HepG2 (cell line): ENCODE data around the gene TMEM214. TPM values are rescaled to one million over a fixed set of nuclear protein-coding genes. Genes with fewer than 3 reads are reported as not detected.

Experiments
- ATAC-seq: fragments of 200-7000 bp; cut with Tn5 transposase; 3 replicates; pipeline ENCODE4 v1.9.1; 2020; ENCODE audit warnings: mild to moderate bottlenecking, moderate library complexity
- BruUV-seq: library from RNA; stranded (reverse); fragments of 400-500 nt; replicated peaks from 2 replicates; lab custom pipeline; 2021; lab: Mats Ljungman, UMichigan
- CTCF ChIA-PET: fragments of 300-600 bp; formaldehyde crosslinking; extraction: SDS; loops from one replicate; lab custom pipeline; 2021; ENCODE audit warnings: low total read pairs, inconsistent platforms, low intra/inter-chr PET ratio; lab: Yijun Ruan, JAX
- POLR2A ChIA-PET: fragments of 350-600 bp; sonication (Branson Sonifier 250); formaldehyde crosslinking; loops from one replicate; lab custom pipeline; 2020; ENCODE audit warnings: antibody characterized with exemption, inconsistent platforms; lab: Yijun Ruan, JAX
- DNase-seq: peaks from one replicate; pipeline ENCODE4 v3.0.0-alpha.2; 2015; ENCODE audit warnings: low spot score
- FAIRE-seq: peaks from 3 replicates; lab custom pipeline; 2011; peaks lifted over from hg19 to GRCh38; lab: Jason Lieb, UNC
- H2AFZ ChIP-seq: one replicate; pipeline ENCODE4 v1.6.1; 2011; ENCODE audit warnings: low read length, inconsistent platforms
- H3K27ac ChIP-seq: fragments of 300-600 bp; 3 replicates; pipeline ENCODE4 v1.8.0; 2011; ENCODE audit warnings: mixed run types, mild to moderate bottlenecking, mixed read lengths, low read length, inconsistent platforms; ENCODE audit not compliant: insufficient read depth; ENCODE audit errors: extremely low read length
- H3K27me3 ChIP-seq, 2 experiments: fragments of 200-600 bp in 1 of 2; 2 replicates in 1 of 2; 3 replicates in 1 of 2; pipeline versions ENCODE4 v1.6.0 to v1.8.0; 2011; ENCODE audit warnings: low read length in 2 of 2, mild to moderate bottlenecking in 2 of 2, moderate library complexity in 2 of 2, inconsistent platforms in 1 of 2; ENCODE audit not compliant: insufficient read depth in 2 of 2, control insufficient read depth in 1 of 2
- H3K36me3 ChIP-seq, 2 experiments: fragments of 200-600 bp in 1 of 2; replicated peaks in 1 of 2; 2 replicates in 1 of 2; 3 replicates in 1 of 2; pipeline versions ENCODE4 v1.5.1 to v1.8.0; 2011; ENCODE audit warnings: low read length in 2 of 2, inconsistent platforms in 1 of 2; ENCODE audit not compliant: insufficient read depth in 2 of 2, control insufficient read depth in 1 of 2
- H3K4me1 ChIP-seq: 2 replicates; pipeline ENCODE4 v1.5.1; 2012; ENCODE audit warnings: low read length, inconsistent platforms; ENCODE audit not compliant: insufficient read depth
- H3K4me2 ChIP-seq: 2 replicates; pipeline ENCODE4 v1.6.0; 2011; ENCODE audit warnings: low read depth, low read length, inconsistent platforms
- H3K4me3 ChIP-seq, 3 experiments: fragments of 200-600 bp in 1 of 3; sonication (generic), shearing (Covaris generic) in 1 of 3; replicated peaks in 1 of 3; 2 replicates each; pipeline ENCODE4 v1.5.1; 2011 to 2016; ENCODE audit warnings: low read length in 3 of 3, inconsistent platforms in 2 of 3, low read depth in 2 of 3, mild to moderate bottlenecking in 2 of 3, control low read depth in 1 of 3, mixed read lengths in 1 of 3; ENCODE audit not compliant: insufficient read depth in 1 of 3
- H3K79me2 ChIP-seq: one replicate; pipeline ENCODE4 v1.6.1; 2011; ENCODE audit warnings: low read length, inconsistent platforms; ENCODE audit not compliant: insufficient read depth
- H3K9ac ChIP-seq: 2 replicates; pipeline ENCODE4 v1.6.0; 2011; ENCODE audit warnings: mild to moderate bottlenecking, low read depth, low read length, inconsistent platforms; ENCODE audit not compliant: insufficient read depth
- H3K9me3 ChIP-seq: 2 replicates; pipeline ENCODE4 v1.5.1; 2012; ENCODE audit warnings: mild to moderate bottlenecking, low read length
- H4K20me1 ChIP-seq: 2 replicates; pipeline ENCODE4 v1.6.0; 2011; ENCODE audit warnings: inconsistent platforms, mild to moderate bottlenecking, low read length, moderate library complexity; ENCODE audit not compliant: insufficient read depth
- DRAP1 ChIP-seq: IDR thresholded peaks from 2 replicates; pipeline ENCODE4 v1.6.1; 2016; ENCODE audit warnings: missing genetic modification reagents, missing compliant biosample characterization
- IRF9 ChIP-seq: sonication (generic); formaldehyde crosslinking; IDR thresholded peaks from 2 replicates; pipeline ENCODE4 v1.8.0; 2022; ENCODE audit warnings: missing genetic modification reagents, mild to moderate bottlenecking, borderline replicate concordance
- MAFK ChIP-seq, 2 experiments: IDR thresholded peaks in 1 of 2; conservative IDR thresholded peaks in 1 of 2; 2 replicates each; pipeline ENCODE4 v1.6.1; 2011; ENCODE audit warnings: improper control_type of control experiment in 2 of 2, low read length in 2 of 2
- MBD4 ChIP-seq: IDR thresholded peaks from 2 replicates; pipeline ENCODE4 v1.6.1; 2012; ENCODE audit warnings: low read length, inconsistent platforms, borderline replicate concordance
- MED1 ChIP-seq: sonication (generic); formaldehyde crosslinking; IDR thresholded peaks from 2 replicates; pipeline ENCODE4 v1.4.0; 2020; ENCODE audit warnings: missing genetic modification reagents
- NFRKB ChIP-seq: fragments of 450-650 bp; IDR thresholded peaks from 2 replicates; pipeline ENCODE4 v1.6.1; 2017
- NPAS2 ChIP-seq: sonication (generic); formaldehyde crosslinking; IDR thresholded peaks from 2 replicates; pipeline ENCODE4 v1.8.0; 2022; ENCODE audit warnings: mild to moderate bottlenecking, missing genetic modification reagents, borderline replicate concordance
- RCOR2 ChIP-seq: IDR thresholded peaks from 2 replicates; pipeline ENCODE4 v1.6.1; 2016; ENCODE audit warnings: missing biosample characterization, missing genetic modification reagents
- REXO4 ChIP-seq: sonication (generic); formaldehyde crosslinking; IDR thresholded peaks from 2 replicates; pipeline ENCODE4 v1.8.0; 2022; ENCODE audit warnings: missing genetic modification reagents, mild to moderate bottlenecking, borderline replicate concordance
- SALL1 ChIP-seq: sonication (generic); formaldehyde crosslinking; IDR thresholded peaks from 2 replicates; pipeline ENCODE4 v1.8.0; 2022; ENCODE audit warnings: mild to moderate bottlenecking, missing genetic modification reagents
- SCMH1 ChIP-seq: sonication (generic); formaldehyde crosslinking; IDR thresholded peaks from 2 replicates; pipeline ENCODE4 v1.9.0; 2021; ENCODE audit warnings: missing genetic modification reagents, mild to moderate bottlenecking, borderline replicate concordance
- SMAD3 ChIP-seq: sonication (generic); formaldehyde crosslinking; IDR thresholded peaks from 2 replicates; pipeline ENCODE4 v1.4.0; 2020; ENCODE audit warnings: missing genetic modification reagents
- TARDBP ChIP-seq: sonication (generic); formaldehyde crosslinking; IDR thresholded peaks from 2 replicates; pipeline ENCODE4 v1.8.0; 2022; ENCODE audit warnings: mild to moderate bottlenecking, missing genetic modification reagents
- TCF7L2 ChIP-seq: IDR thresholded peaks from 2 replicates; pipeline ENCODE4 v1.6.1; 2011; ENCODE audit warnings: mild to moderate bottlenecking, low read depth, low read length, moderate library complexity
- XRCC5 ChIP-seq: fragments of 200-400 bp; formaldehyde crosslinking; optimal IDR thresholded peaks from 2 replicates; pipeline ENCODE3; 2017; ENCODE audit warnings: mild to moderate bottlenecking, low read length
- ZBTB38 ChIP-seq: sonication (generic); formaldehyde crosslinking; IDR thresholded peaks from 2 replicates; pipeline ENCODE4 v1.5.1; 2020; ENCODE audit warnings: mild to moderate bottlenecking, missing genetic modification reagents
- ZNF12 ChIP-seq: sonication (generic); formaldehyde crosslinking; IDR thresholded peaks from 2 replicates; pipeline ENCODE4 v1.5.0; 2020; ENCODE audit warnings: missing genetic modification reagents
- ZNF160 ChIP-seq: sonication (generic); formaldehyde crosslinking; IDR thresholded peaks from 2 replicates; pipeline ENCODE4 v1.8.0; 2022; ENCODE audit warnings: mild to moderate bottlenecking, inconsistent platforms, missing genetic modification reagents
- ZNF354B ChIP-seq: sonication (generic); formaldehyde crosslinking; IDR thresholded peaks from 2 replicates; pipeline ENCODE4 v1.8.0; 2022; ENCODE audit warnings: mild to moderate bottlenecking, missing genetic modification reagents
- ZNF414 ChIP-seq: sonication (generic); formaldehyde crosslinking; IDR thresholded peaks from 2 replicates; pipeline ENCODE4 v1.5.0; 2020; ENCODE audit warnings: missing genetic modification reagents
- ZNF460 ChIP-seq: sonication (generic); formaldehyde crosslinking; IDR thresholded peaks from 2 replicates; pipeline ENCODE4 v1.5.1; 2020; ENCODE audit warnings: missing genetic modification reagents, mild to moderate bottlenecking, borderline replicate concordance
- ZNF605 ChIP-seq: sonication (generic); formaldehyde crosslinking; IDR thresholded peaks from 2 replicates; pipeline ENCODE4 v1.8.0; 2022; ENCODE audit warnings: mild to moderate bottlenecking, missing genetic modification reagents
- ZNF780A ChIP-seq: sonication (generic); formaldehyde crosslinking; IDR thresholded peaks from 2 replicates; pipeline ENCODE4 v1.8.0; 2022; ENCODE audit warnings: mild to moderate bottlenecking, missing genetic modification reagents, moderate library complexity
- ZNF788 ChIP-seq: sonication (generic); formaldehyde crosslinking; IDR thresholded peaks from 2 replicates; pipeline ENCODE4 v1.5.0; 2020; ENCODE audit warnings: mild to moderate bottlenecking, missing genetic modification reagents, borderline replicate concordance
- ZNF891 ChIP-seq: sonication (generic); formaldehyde crosslinking; IDR thresholded peaks from 2 replicates; pipeline ENCODE4 v1.5.0; 2020; ENCODE audit warnings: mild to moderate bottlenecking, missing genetic modification reagents
- WGBS: methylation state at CpG from one replicate; pipeline ENCODE4 v1.1.6; 2017; ENCODE audit warnings: low lambda C conversion rate; 5-methylcytosine and 5-hydroxymethylcytosine counted together
- in situ Hi-C: cut with HindIII; loops from 2 replicates; pipeline ENCODE4 v1.10.0; 2017; ENCODE audit warnings: low pct_unique_long_range_greater_than_20kb; ENCODE audit not compliant: extremely low pct_ligation_motif_present
- intact Hi-C: fragments of 100-400 bp; cut with micrococcal nuclease; formaldehyde crosslinking; loops from one replicate; pipeline ENCODE4 v1.10.0; 2022; ENCODE audit not compliant: unreplicated experiment
- polyA plus RNA-seq, 8 experiments: library from polyadenylated mRNA; depleted of rRNA in 3 of 8; stranded (reverse) in 7 of 8; unstranded in 1 of 8; fragments of >200 nt; fragmentation: Illumina TruSeq in 4 of 8; extraction: Trizol in 4 of 8; gene quantifications; 2 replicates each; pipeline versions ENCODE4 v1.2.1 to v1.2.3, GENCODE V29; 2011 to 2016; ENCODE audit warnings: low read depth in 4 of 8, missing spikeins in 1 of 8, mixed read lengths in 1 of 8; ENCODE audit not compliant: insufficient read depth in 1 of 8
- total RNA-seq, 5 experiments: library from RNA; depleted of rRNA; stranded (reverse); fragments of >200 nt; fragmentation: Illumina TruSeq; extraction: Trizol; gene quantifications; 2 replicates each; pipeline ENCODE4 v1.2.3, GENCODE V29; 2016; ENCODE audit warnings: low read depth in 1 of 5

Gene TMEM214
- total and polyA plus RNA-seq, 2 of the 13 experiments (the other 11 are each of a cell fraction or from before 2014, with no cell fraction given), result 58.3 to 132 TPM

GRCh38 chr2:27016801-27017325, 15.9 kb upstream of the TMEM214 start:
- Histone ChIP-seq H3K9me3 (no peaks in the 10 kb centered on the region), H3K27ac (no peak overlapping the region), H3K9ac (no peak overlapping the region), H3K27me3 (no peaks in the 10 kb centered on the region), H4K20me1 (no peaks in the 10 kb centered on the region), H3K36me3 (no peaks in the 10 kb centered on the region), H2AFZ (no peak overlapping the region), H3K4me2 (no peak overlapping the region), H3K79me2 (no peaks in the 10 kb centered on the region), H3K4me3 (no peak overlapping the region), H3K4me1 (peaks cover 48% of the 10 kb centered on the region)
- no TSS peak for BruUV-seq
- FAIRE-seq (peak; percentile 93), DNase-seq (peak; percentile 76), ATAC-seq (peak; percentile 42)
- CTCF ChIA-PET, result interaction anchor here (0.7 to 5.5 kb wide), 3 partner anchors 52 to 170 kb away, joined by 3 to 91 read pairs (median 16); no protein-coding TSS in a partner anchor
- WGBS, result 64% methylated on average over 3 of the region's 3 CpGs
- in situ Hi-C loops, result loop anchor here (5.0 kb wide), 2 partner anchors 55 to 170 kb away; partner anchors contain the start of gene DPYSL5
- intact Hi-C loops, result loop anchor here (1.0 kb wide), 2 partner anchors 56 to 171 kb away; no protein-coding TSS in a partner anchor
- POLR2A ChIA-PET, result interaction anchor here (0.7 to 0.8 kb wide), 2 partner anchors 16 to 55 kb away, joined by 4 read pairs; partner anchors contain the start of gene TMEM214
- TF ChIP-seq REXO4 (CRISPR knock-in tag) (peak; percentile 34; the same call in 1 of the 2 replicates), ZNF605 (no peak), ZNF460 (CRISPR knock-in tag) (no peak), XRCC5 (peak; percentile 70), MAFK (conservative IDR thresholded peaks at IDR 0.05 in 1 of 2, IDR thresholded peaks at IDR 0.05 in 1 of 2; ENCODE audit: low read length in 2 of 2) (no peak), NPAS2 (CRISPR knock-in tag) (no peak), ZBTB38 (no peak), DRAP1 (CRISPR knock-in tag) (no peak), ZNF891 (CRISPR knock-in tag) (no peak), SMAD3 (CRISPR knock-in tag) (no peak), ZNF788 (CRISPR knock-in tag) (no peak), SALL1 (CRISPR knock-in tag) (no peak), ZNF12 (no peak), NFRKB (no peak), MBD4 (no peak), SCMH1 (no peak), IRF9 (CRISPR knock-in tag) (no peak), ZNF414 (CRISPR knock-in tag) (no peak), MED1 (CRISPR knock-in tag) (no peak), TARDBP (CRISPR knock-in tag) (no peak), ZNF160 (CRISPR knock-in tag) (no peak), ZNF780A (CRISPR knock-in tag) (no peak), RCOR2 (CRISPR knock-in tag) (no peak), TCF7L2 (no peak), ZNF354B (CRISPR knock-in tag) (no peak)
